Neural cell (in vitro differentiated cells): ENCODE results near the gene TAL1. TPM values are rescaled to one million over a fixed set of nuclear protein-coding genes. Genes with fewer than 3 reads are reported as not detected.

ENCODE experiments used
- H2AFZ ChIP-seq: fragments of 200-600, 300-800 bp; sonication (generic), shearing (Covaris generic); 2 replicates; pipeline ENCODE4 v1.6.0; 2014; ENCODE audit warnings: low read depth, mild to moderate bottlenecking, antibody characterized with exemption, low read length, moderate library complexity
- H3F3A ChIP-seq: fragments of 200-600 bp; shearing (Covaris generic); 2 replicates; pipeline ENCODE4 v1.6.1; 2016; ENCODE audit warnings: mild to moderate bottlenecking, moderate library complexity, mixed read lengths, antibody characterized with exemption, low read length; ENCODE audit not compliant: insufficient read depth, poor library complexity, severe bottlenecking
- H3K27ac ChIP-seq: fragments of 200-600, 300-800 bp; sonication (generic), shearing (Covaris generic); 2 replicates; pipeline ENCODE4 v1.5.1; 2014; ENCODE audit warnings: mild to moderate bottlenecking, low read length, moderate library complexity
- H3K27me3 ChIP-seq: fragments of 300-800, 200-600 bp; sonication (generic), shearing (Covaris generic); 2 replicates; pipeline ENCODE4 v1.6.0; 2014; ENCODE audit warnings: mild to moderate bottlenecking, low read depth, low read length, moderate library complexity; ENCODE audit not compliant: insufficient read depth
- H3K36me3 ChIP-seq: fragments of 300-800, 200-600 bp; sonication (generic), shearing (Covaris generic); 2 replicates; pipeline ENCODE4 v1.5.1; 2014; ENCODE audit warnings: mild to moderate bottlenecking, antibody characterized with exemption, low read length, moderate library complexity; ENCODE audit not compliant: insufficient read depth
- H3K4me2 ChIP-seq: fragments of 300-800, 200-600 bp; sonication (generic), shearing (Covaris generic); 2 replicates; pipeline ENCODE4 v1.6.0; 2014; ENCODE audit warnings: mild to moderate bottlenecking, low read length
- H3K4me3 ChIP-seq: fragments of 300-800, 200-600 bp; sonication (generic), shearing (Covaris generic); 2 replicates; pipeline ENCODE4 v1.5.1; 2014; ENCODE audit warnings: mild to moderate bottlenecking, low read length, moderate library complexity
- H3K79me2 ChIP-seq: fragments of 200-600 bp; shearing (Covaris generic); replicated peaks from 2 replicates; pipeline ENCODE4 v1.6.0; 2014; ENCODE audit warnings: mild to moderate bottlenecking, low read length, moderate library complexity; ENCODE audit not compliant: insufficient read depth
- H3K9ac ChIP-seq: fragments of 300-800, 200-600 bp; sonication (generic), shearing (Covaris generic); 2 replicates; pipeline ENCODE4 v1.6.1; 2016; ENCODE audit warnings: mild to moderate bottlenecking, low read length, mixed read lengths
- H3K9me2 ChIP-seq: fragments of 200-600 bp; shearing (Covaris generic); 2 replicates; pipeline ENCODE4 v1.6.1; 2016; ENCODE audit warnings: mild to moderate bottlenecking, low read length, mixed read lengths; ENCODE audit not compliant: insufficient read depth
- H3K9me3 ChIP-seq: fragments of 200-600, 300-800 bp; sonication (generic), shearing (Covaris generic); 2 replicates; pipeline ENCODE4 v1.6.1; 2016; ENCODE audit warnings: mild to moderate bottlenecking, mixed run types, low read length, moderate library complexity, mixed read lengths
- H4K20me1 ChIP-seq: fragments of 200-600 bp; shearing (Covaris generic); 2 replicates; pipeline ENCODE4 v1.6.1; 2016; ENCODE audit warnings: mild to moderate bottlenecking, mixed run types; ENCODE audit not compliant: insufficient read depth
- CTCF ChIP-seq: fragments of 450-650 bp; IDR thresholded peaks from 2 replicates; pipeline ENCODE4 v1.5.1; 2014; ENCODE audit warnings: antibody characterized with exemption, mild to moderate bottlenecking, moderate library complexity; ENCODE audit not compliant: poor library complexity, severe bottlenecking
- EP300 ChIP-seq: fragments of 450-650 bp; conservative IDR thresholded peaks from 2 replicates; pipeline ENCODE4 v1.6.1; 2014; ENCODE audit warnings: antibody characterized with exemption, mild to moderate bottlenecking, moderate library complexity; ENCODE audit not compliant: poor library complexity, severe bottlenecking
- EZH2 ChIP-seq: fragments of 200-600, 300-800 bp; shearing (Covaris generic), sonication (generic); IDR thresholded peaks from 2 replicates; pipeline ENCODE4 v1.6.1; 2014; ENCODE audit warnings: antibody characterized with exemption, low read length, borderline replicate concordance, mild to moderate bottlenecking; ENCODE audit not compliant: insufficient read depth, poor library complexity, severe bottlenecking
- MXI1 ChIP-seq: fragments of 450-650 bp; conservative IDR thresholded peaks from 2 replicates; pipeline ENCODE4 v1.6.1; 2014; ENCODE audit warnings: antibody characterized with exemption, mild to moderate bottlenecking; ENCODE audit not compliant: poor library complexity, severe bottlenecking
- SMC3 ChIP-seq: fragments of 450-650 bp; conservative IDR thresholded peaks from 2 replicates; pipeline ENCODE4 v1.6.1; 2014; ENCODE audit warnings: antibody characterized with exemption, mild to moderate bottlenecking, moderate library complexity; ENCODE audit not compliant: poor library complexity
- TAF1 ChIP-seq: IDR thresholded peaks from 2 replicates; pipeline ENCODE4 v1.6.1; 2012; ENCODE audit warnings: low read depth
- polyA plus RNA-seq: library from polyadenylated mRNA; depleted of rRNA; stranded (reverse); fragments of >200 nt; gene quantifications from 2 replicates; pipeline ENCODE4 v1.2.3, GENCODE V29; 2014

TAL1 gene
- polyA plus RNA-seq, 1 donor from 2014 or later = not detected

- no peak for TF ChIP-seq SMC3
- TF ChIP-seq TAF1 = no peak
- no peak for TF ChIP-seq CTCF
- no peak for TF ChIP-seq EP300
- TF ChIP-seq EZH2 = no peak
- no peak for TF ChIP-seq MXI1
Measured at GRCh38 chr1:47243910-47244309, 11.9 kb upstream of the TAL1 start.

GRCh38 chr1:47241114-47242113 lies 9.4 kb upstream of the TAL1 start:
- H4K20me1 ChIP-seq = no peaks in the 10 kb centered on the region
- H3K9ac ChIP-seq = no peak overlapping the region
- H3K4me3 ChIP-seq = no peak overlapping the region
- H3K9me2 ChIP-seq = no peaks in the 10 kb centered on the region
- no peak overlapping the region for H3K27ac ChIP-seq
- peaks cover 23% of the 10 kb centered on the region for H3K27me3 ChIP-seq
- no peaks in the 10 kb centered on the region for H3K9me3 ChIP-seq
- TF ChIP-seq SMC3 (no peak), EP300 (no peak), CTCF (no peak)
- no peaks in the 10 kb centered on the region for H3K79me2 ChIP-seq
- no peaks in the 10 kb centered on the region for H3K36me3 ChIP-seq
- H2AFZ ChIP-seq = no peak overlapping the region
- H3F3A ChIP-seq = no peaks in the 10 kb centered on the region
- H3K4me2 ChIP-seq = no peak overlapping the region

More at GRCh38 chr1:47243910-47244309, 11.9 kb upstream of the TAL1 start:
- no peaks in the 10 kb centered on the region for H4K20me1 ChIP-seq
- H3F3A ChIP-seq = no peaks in the 10 kb centered on the region
- no peaks in the 10 kb centered on the region for H3K36me3 ChIP-seq
- H3K4me2 ChIP-seq = no peak overlapping the region
- no peaks in the 10 kb centered on the region for H3K79me2 ChIP-seq
- no peaks in the 10 kb centered on the region for H3K9me2 ChIP-seq
- H2AFZ ChIP-seq = no peak overlapping the region
- no peaks in the 10 kb centered on the region for H3K9me3 ChIP-seq
- H3K4me3 ChIP-seq = no peak overlapping the region
- no peak overlapping the region for H3K9ac ChIP-seq
- H3K27me3 ChIP-seq = peaks cover 11% of the 10 kb centered on the region
- H3K27ac ChIP-seq = no peak overlapping the region
